NCI-H2171 (cell line): ENCODE measurements around the gene CUX1.
"Not testable (repeated sequence)": the region's sequence is repeated elsewhere in the genome, so short reads cannot be mapped to it uniquely, and the experiment has no call there.

Experiments used
- DNase-seq: peaks from one replicate; lab custom pipeline; 2025; lab: John Stamatoyannopoulos, UW

The CUX1 gene

DNA sequence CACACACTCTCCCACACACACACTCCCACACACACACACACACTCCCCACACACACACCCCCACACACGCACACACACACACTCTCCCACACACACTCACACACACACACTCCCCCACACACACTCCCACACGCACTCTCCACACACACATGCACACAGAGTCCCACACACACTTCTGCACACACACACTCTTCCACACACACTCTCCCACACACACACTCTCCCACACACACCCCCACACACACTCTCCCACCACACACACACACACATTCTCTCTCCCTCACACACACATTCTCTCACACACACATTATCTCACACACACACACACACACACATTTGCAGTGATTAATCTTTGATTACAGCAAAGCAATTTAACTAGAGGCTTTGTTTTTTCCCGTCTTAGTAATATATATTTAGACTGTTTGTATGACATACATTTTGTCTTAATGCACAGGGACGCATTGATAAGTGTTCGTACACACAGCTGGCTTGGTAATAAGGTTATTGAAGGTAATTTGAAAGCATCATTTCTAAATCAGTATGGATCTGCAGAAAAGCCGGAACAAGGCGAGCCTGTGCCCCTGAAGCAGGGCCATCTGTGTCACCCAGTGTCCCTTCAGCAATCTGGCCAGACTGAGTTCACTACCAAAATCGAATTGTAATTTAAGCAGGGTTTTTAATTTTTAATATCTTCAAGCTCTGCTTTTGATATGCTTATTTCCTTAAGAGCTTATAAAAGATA, 399.3 kb downstream of the CUX1 start:
- no peak for DNase-seq

DNA sequence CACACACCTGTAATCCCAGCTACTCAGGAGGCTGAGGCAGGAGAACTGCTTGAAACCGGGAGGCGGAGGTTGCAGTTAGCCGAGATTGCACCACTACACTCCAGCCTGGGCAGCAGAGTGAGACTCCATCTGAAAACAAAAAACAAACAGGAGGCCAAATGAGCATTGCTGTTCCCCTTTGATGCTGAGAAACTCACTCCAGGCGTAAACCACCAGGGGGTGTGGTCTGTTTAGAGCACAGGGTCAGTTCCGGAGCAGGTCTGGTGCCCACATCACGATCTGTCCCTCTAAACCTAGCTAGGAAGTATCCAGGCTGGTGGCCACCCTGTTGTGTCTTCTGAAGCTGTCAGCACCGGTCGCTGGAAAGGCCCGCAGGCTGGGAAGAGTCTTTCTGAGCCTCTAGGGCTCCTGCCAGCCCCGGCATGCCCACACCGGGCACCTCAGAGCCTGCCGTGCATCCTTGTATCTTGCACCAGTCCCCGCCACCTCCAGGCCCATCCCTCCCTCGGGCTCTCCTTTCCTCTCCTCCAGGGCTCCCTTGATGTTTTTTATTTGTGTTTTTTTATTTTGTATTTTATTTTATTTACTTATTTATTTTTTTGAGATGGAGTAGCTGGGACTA, 402.9 kb downstream of the CUX1 start:
- DNase-seq: no peak

DNA sequence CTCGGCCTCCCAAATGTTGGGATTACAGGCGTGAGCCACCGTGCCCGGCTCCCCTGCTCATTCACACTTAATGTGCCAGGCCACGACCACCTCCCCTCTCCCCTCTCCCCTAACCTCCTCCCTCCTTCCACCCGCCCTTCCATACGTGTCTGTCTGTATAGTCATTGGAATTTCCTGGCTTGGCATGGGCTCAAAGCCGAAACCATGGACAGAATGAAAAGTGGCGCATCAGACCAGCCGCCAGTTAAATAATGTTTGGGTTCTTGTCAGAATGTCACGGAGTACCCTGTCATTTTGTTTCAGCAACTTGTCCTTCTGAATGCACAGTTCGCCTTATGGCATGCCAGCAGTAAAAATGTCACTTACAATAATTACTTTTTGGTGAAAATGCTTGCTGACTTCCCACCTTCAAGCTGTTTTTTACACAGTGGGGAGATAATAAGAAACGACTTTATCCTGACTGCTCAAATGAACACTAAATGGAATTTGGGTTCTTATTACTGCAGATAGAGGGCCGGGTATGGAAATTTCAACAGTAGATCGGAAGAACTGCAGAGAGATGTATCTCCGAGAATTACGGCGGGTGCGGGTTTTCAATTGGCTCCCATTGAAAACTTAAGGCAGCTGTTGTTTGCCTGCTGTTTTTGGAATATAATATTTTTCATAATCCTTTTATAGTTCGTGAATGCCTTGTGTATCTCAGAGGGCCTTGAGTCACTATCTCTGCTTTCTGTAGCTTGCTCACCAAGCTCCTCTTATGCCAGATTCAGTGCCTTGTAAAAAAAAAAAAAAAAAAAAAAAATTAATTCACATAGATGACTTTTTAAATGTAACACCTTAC, 403.8 kb downstream of the CUX1 start:
- no peak for DNase-seq

DNA sequence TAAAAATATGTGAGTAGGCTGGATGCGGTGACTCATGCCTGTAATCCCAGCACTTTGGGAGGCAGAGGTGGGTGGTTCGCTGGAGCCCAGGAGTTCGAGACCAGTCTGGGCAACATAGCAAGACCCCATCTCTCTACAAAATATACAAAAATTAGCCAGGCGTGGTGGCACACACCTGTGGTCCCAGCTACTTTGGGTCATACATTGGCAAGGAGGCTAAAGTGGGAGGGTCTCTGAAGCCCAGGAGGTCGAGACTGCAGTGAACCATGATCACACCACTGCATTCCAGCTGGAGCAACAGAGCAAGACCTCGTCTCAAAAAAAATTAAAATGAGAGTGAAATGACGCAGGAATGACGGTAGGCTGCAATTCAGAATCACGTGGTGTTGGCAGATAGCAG, 404.5 kb downstream of the CUX1 start:
- DNase-seq: no peak

DNA sequence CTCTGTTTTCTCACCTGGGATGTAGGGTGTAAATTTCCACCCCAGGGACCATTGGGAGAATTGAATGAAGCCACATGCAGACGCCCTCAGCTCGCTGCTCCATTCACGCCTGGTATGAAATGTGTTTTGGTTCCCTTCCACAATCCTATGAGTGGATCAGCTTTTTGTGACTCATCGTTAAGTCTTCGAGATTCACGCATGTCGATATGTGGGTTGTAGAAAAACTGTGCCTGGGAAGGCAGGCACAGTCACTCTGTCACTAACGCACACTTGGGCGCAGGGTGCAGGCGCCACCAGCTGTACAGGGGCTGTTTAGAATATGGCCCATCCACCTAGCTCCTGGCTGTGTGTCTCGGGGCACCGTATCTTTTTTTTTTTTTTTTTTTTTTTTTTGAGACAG, 405.0 kb downstream of the CUX1 start:
- peak; percentile 73 for DNase-seq

DNA sequence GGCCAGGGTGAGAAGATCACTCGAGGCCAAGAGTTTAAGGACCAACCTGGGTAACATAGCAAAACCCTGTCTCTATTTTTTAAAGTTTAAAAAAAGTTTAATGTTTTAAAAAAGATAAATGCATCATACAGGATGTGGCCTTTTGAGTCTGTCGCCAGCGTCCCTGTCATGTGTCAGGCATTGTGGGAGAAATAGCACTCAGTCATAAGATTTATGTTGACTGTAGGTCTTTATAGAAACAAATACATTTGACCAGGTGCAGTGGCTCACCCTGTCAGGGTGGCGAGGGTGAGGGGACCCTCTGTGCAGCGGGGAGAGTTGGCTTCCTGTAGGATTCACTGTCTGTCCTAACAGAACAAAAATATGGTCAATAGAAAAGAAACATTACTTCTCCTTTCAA, 405.8 kb downstream of the CUX1 start:
- no peak for DNase-seq

DNA sequence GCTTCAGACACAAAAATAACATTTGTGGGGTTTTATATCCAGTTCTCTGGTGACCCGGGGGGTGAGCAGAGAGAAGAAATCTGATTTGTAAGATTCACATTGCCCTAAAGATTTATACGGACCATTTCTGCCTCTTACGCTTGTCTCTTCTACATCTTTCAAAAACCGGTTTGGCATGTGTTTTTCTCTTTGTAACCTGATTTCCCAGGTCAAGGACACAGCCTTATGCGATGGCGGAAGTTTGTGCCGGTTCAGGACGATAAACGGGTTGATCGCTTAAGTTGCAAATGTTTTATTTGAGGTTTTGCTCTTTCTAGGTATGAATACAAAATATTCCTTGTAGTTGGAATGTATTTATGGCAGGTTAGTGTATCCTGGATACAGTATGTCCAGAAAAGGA, 407.6 kb downstream of the CUX1 start:
- no peak for DNase-seq

DNA sequence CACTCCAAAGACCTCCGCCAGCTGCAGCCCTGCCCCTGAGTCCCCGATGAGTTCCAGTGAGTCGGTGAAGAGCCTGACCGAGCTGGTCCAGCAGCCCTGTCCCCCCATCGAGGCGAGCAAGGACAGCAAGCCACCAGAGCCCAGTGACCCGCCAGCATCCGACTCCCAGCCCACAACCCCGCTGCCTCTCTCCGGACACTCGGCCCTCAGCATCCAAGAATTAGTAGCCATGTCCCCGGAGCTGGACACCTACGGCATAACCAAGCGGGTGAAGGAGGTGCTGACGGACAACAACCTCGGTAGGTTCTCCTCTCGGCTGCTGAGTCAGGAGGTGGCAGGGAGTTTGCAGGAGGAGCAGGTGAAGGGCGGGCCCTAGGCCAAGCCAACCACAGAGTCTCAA, 409.9 kb downstream of the CUX1 start:
- no peak for DNase-seq

DNA sequence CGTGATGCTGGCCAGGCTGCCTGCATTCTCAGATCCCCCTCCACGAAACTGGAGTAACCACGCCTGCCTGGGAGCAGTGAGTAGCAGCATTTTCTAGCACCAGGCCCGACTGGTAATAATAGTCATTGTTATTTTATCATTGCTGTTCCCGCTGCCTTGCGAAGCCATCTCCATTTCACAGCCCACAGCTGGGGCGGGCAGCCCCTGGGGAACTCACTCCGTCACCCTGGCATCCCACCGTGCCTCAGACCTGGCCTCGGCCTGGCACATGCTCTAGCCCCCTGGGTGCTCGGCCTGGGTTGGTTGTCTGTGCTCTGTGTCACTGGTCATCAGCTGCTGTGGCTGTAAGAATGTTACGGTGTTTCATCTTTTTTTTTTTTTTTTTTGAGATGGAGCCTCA, 411.5 kb downstream of the CUX1 start:
- no peak for DNase-seq

DNA sequence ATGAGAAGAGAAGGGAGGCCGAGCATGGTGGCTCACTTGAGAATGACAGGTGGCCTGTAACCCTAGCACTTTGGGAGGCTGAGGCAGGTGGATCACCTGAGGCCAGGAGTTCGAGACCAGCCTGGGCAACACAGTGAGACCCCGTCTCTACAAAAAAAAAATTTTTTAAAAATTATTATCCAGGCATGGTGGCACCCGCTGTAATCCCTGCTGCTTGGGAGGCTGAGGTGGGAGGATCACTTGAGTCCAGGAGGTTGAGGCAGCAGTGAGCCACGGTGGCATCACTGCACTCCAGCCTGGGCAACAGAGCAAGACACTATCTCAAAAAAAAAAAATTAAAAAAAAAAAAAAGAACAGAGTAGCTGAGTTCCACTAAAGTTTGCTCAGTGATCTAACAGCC, 412.7 kb downstream of the CUX1 start:
- DNase-seq: not testable (repeated sequence)

DNA sequence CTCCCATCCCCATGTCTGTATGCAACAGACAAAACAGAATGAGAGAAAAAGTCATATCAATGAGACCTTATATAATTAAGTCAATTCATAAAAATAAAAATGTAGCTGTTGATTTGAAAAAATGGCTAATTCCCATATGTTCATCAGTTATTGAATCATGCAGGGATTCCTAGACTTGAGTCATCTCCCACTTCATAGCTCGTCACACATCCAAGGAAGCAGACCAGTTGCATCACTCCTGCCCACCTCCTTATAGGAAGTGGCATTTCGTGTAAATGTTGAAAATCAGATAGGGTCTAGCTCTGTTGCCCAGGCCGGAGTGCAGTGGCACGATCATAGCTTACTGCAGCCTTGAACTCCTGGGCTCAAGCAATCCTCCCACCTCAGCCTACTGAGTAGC, 413.2 kb downstream of the CUX1 start:
- DNase-seq: no peak

DNA sequence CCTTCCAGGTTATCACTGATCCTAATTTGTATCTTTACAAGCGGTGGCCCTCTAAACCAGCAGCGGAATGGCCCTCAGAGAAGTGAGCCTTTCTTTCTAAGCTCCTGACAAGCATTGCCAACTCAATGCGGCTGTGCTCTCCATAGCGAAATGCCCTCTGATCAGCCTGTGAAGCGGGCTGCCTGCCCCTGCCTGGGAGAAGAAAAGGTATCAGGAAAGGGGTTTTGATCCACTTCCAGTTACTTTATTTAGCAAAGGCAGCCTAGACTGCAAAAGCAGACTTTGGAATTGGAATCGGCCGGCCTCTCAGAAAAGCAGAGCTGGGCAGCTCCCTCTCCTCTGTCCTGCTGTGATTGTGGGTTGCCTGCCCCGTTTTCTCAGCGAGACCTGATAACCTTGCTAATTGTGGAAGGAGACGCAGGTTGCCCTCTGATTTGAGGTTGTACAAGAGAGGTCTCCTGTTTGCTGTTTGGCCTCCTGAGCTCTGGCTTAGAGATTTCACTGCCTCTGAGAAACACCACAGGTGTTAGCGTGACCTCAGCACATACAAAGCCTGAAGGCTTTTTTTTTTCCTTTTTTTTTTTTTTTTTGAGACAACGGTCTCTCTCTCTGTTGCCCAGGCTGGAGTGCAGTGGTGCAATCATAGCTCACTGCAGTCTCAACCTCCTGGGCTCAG, 415.3 kb downstream of the CUX1 start:
- DNase-seq: no peak

DNA sequence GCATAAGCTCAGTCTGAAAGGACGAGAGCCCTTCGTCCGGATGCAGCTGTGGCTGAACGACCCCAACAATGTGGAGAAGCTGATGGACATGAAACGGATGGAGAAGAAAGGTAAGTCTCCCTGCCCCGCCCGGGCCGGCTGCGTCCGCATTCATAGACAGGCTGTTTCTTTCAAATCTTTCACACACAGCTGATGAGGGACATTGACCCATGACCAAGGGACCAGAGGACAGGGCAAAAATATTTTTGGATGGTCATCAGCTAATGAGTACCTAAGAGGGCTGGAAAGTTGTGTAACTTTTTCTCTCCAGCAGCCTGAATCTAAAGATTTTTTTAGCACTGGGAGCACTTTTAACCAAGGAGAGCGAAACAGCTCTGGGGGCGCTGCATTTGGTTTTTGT, 416.7 kb downstream of the CUX1 start:
- DNase-seq: no peak

DNA sequence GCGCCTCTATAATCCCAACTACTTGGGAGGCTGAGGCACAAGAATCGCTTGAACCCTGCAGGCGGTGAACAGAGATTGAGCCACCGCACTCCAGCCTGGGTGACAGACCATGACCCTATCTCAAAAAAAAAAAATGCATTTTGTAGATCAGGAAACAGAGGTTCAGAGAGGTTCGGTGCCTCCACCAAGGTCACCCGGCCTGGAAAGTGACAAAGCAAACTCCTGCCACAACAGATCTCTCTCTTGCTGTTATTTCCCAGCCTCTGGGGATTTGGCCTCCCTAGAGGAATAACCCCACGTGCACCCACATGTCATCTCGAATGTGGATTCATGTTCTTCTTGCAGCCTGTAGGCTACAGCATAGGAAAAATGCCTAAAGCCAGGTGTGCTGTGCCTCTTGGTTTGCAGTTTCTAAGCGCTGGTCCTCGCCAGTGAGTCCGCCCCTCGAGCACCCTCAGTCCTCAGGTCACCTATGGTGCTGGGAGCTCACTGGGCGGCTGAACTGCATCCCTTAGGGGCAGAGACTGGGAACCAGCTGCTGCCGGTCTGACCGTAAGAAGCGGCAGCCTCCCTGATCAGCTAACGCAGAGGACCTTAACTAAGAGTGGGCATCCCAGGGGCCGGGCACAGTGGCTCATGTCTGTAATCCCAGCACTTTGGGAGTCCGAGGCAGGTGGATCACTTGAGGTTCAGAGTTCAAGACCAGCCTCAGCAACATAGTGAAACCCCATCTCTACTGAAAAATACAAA, 417.6 kb downstream of the CUX1 start:
- no peak for DNase-seq

DNA sequence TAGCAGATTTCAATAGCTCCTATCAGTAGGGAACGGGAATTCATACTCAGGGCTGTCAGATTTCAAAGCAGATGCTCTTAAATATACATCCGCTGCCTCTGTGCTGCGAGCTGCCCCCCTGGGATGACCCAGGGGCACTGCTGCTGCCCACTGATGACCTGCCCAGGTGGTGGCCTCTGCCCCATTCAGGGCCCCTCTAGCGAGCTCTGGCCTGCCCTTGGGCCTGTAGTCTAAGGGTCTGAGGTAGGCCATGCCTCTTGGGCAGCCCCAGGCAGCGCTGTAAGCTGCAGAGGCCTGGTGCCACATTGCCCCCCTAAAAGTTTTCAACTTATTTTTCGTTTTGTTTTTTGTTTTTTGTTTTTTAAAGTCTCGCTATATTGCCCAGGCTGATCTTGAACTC, 418.7 kb downstream of the CUX1 start:
- DNase-seq: no peak

DNA sequence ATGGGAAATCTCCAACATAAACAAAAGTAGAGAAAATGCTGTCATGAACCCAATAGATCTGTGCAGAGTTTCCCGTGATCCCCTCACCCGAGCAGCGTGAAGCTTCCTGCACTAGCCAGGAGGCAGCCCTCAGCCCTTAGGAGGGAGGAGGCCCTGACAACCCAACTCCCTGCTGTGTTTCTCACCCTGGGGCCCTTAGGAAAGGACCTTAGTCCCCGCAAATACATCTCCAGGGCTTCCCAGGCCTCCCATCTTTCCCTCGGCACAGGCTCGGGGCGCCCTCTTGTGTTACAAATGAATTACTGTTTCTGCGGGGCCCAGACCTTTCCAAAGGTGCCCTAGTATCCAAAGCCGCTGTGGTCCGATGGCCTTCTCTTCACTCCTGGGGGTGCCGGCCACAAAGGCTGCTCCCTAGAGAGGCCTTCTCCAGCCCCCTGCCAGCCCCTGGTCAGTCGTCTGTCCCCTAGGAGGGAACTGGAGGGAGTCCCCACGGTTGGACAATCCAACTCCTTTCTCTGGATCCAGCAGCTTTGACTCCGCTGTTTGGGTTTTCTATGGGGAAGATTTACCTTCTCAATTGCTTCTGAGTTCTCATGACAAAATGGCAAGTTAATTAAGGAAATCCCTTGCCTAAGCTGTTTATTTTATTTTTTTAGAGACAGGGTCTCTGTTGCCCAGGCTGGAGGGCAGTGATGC, 419.3 kb downstream of the CUX1 start:
- DNase-seq: peak; percentile 51

DNA sequence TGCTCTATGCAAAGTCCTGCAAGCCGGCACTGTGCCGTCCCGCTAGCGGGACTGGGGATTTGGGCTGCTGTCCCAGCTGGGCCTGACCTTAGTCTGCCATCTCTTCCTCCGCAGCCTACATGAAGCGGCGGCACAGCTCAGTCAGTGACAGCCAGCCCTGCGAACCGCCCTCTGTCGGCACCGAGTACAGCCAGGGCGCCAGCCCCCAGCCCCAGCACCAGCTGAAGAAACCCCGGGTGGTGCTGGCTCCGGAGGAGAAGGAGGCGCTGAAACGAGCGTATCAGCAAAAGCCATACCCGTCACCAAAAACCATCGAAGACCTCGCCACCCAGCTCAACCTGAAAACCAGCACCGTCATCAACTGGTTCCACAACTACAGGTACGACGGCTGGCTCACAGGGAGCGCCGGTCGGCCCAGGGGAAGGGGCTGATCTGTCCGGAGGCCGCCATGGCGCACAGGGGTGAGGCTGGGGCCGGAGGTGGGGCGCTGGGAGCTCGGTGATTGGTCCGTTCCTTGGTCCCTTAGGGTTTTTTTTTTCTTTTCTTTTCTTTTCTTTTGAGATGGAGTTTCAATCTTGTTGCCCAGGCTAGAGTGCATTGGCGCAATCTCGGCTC, 421.9 kb downstream of the CUX1 start:
- no peak for DNase-seq

DNA sequence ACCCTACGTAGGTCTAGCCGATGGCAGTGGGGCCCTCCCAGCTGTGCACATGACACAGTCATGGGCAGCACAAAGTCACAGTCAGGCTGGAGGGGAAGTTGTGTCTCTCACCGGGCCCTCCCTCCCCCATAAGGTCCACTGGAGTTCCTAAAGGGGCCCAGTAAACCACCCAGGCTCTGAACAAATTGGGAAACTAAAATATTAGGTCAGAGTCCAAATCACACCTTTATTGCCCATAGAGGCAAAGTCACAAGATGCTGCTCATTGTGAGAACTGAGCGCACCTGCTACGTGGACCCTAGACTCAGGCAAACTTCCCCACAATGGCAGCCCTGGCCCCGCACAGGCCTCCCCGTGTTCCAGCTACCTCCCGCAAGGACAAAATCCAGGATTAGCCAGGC, 424.0 kb downstream of the CUX1 start:
- no peak for DNase-seq

DNA sequence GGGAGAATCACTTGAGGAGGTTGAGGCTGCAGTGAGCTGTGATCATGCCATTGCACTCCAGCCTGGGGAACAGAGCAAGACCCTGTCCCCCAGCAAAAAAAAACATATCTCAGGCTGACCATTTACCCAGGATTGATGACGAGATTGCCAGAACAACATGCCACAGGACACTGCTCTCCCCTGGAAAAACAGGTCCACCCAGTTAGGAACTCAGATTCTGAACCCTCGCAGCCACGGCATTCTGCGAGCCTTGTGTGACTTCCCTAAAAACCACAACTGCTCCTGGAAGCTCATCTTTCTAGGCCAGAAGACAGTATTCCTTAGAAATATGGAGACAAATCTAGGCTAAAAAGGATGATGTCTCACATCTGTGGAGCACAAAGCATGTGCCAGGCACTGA, 427.2 kb downstream of the CUX1 start:
- no peak for DNase-seq

DNA sequence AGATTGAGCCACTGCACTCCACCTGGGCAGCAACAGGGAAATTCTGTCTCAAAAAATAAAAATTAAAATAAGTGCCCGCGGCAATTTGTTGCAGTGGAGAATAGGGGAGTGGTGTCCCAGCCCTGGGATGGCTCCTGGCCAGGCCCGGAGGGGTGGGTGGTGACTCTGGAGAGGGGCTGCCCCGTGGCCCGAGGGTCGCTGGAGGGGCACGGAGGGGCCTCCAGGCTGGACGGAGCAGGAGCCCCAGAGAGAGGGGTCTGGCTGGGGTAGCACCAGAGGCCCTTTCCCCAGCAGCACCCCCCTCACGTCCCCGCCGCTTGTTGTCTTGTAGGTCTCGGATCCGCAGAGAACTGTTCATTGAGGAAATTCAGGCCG, 430.6 kb downstream of the CUX1 start:
- DNase-seq: no peak
